ENCODE data around the gene STX12.
A peak's percentile ranks its signal among the peaks of the same experiment; 100 is the strongest.
"Not testable (repeated sequence)": the region's sequence is repeated elsewhere in the genome, so short reads cannot be mapped to it uniquely, and the experiment has no call there.

Gene STX12

GRCh38 chr1:27774654-27775053 is 1.6 kb downstream of the STX12 start:
- peak overlapping the region; percentile 22 for H3K4me3 ChIP-seq (ENCODE audit: low read length)
- no peak for TF ChIP-seq CTCF (IDR thresholded peaks at IDR 0.05; ENCODE audit: insufficient read depth, low read depth, low read length, missing control alignments)
- no peak for DNase-seq (ENCODE audit: low read depth)

GRCh38 chr1:27775336-27775735 is 2.3 kb downstream of the STX12 start:
- not testable (repeated sequence) for H3K4me3 ChIP-seq (ENCODE audit: low read length)
- DNase-seq (ENCODE audit: low read depth) = peak; percentile 36

GRCh38 chr1:27776276-27776675 is 3.3 kb downstream of the STX12 start:
- not testable (repeated sequence) for H3K4me3 ChIP-seq (ENCODE audit: low read length); DNase-seq (ENCODE audit: low read depth)

GRCh38 chr1:27778056-27778455 is 5.0 kb downstream of the STX12 start:
- H3K4me3 ChIP-seq (ENCODE audit: low read length) = no peak overlapping the region
- no peak for DNase-seq (ENCODE audit: low read depth)
- no peak for TF ChIP-seq CTCF (IDR thresholded peaks at IDR 0.05; ENCODE audit: insufficient read depth, low read depth, low read length, missing control alignments)

GRCh38 chr1:27779122-27779521 is 6.1 kb downstream of the STX12 start:
- no peak for TF ChIP-seq CTCF (IDR thresholded peaks at IDR 0.05; ENCODE audit: insufficient read depth, low read depth, low read length, missing control alignments)
- no peak for DNase-seq (ENCODE audit: low read depth)
- H3K4me3 ChIP-seq (ENCODE audit: low read length) = no peak overlapping the region

- DNase-seq (ENCODE audit: low read depth) = no peak
- H3K4me3 ChIP-seq (ENCODE audit: low read length) = no peak overlapping the region
- TF ChIP-seq CTCF (IDR thresholded peaks at IDR 0.05; ENCODE audit: insufficient read depth, low read depth, low read length, missing control alignments) = no peak
Observed at GRCh38 chr1:27782950-27783349, 9.9 kb downstream of the STX12 start.

- DNase-seq (ENCODE audit: low read depth) = no peak
- no peak for TF ChIP-seq CTCF (IDR thresholded peaks at IDR 0.05; ENCODE audit: insufficient read depth, low read depth, low read length, missing control alignments)
- no peak overlapping the region for H3K4me3 ChIP-seq (ENCODE audit: low read length)
Observed at GRCh38 chr1:27784700-27785099, 11.7 kb downstream of the STX12 start.

- no peak for TF ChIP-seq CTCF (IDR thresholded peaks at IDR 0.05; ENCODE audit: insufficient read depth, low read depth, low read length, missing control alignments)
- DNase-seq (ENCODE audit: low read depth) = peak; percentile 80
- no peak overlapping the region for H3K4me3 ChIP-seq (ENCODE audit: low read length)
Observed at GRCh38 chr1:27785781-27786455, 12.9 kb downstream of the STX12 start.
